ENCODE results near the gene TXNDC2.
A peak's percentile ranks its signal among the peaks of the same experiment; 100 is the strongest.

The TXNDC2 gene

GRCh38 chr18:9914584-9915290 lies 29.0 kb downstream of the TXNDC2 start:
- peak; percentile 46 for DNase-seq

DNA sequence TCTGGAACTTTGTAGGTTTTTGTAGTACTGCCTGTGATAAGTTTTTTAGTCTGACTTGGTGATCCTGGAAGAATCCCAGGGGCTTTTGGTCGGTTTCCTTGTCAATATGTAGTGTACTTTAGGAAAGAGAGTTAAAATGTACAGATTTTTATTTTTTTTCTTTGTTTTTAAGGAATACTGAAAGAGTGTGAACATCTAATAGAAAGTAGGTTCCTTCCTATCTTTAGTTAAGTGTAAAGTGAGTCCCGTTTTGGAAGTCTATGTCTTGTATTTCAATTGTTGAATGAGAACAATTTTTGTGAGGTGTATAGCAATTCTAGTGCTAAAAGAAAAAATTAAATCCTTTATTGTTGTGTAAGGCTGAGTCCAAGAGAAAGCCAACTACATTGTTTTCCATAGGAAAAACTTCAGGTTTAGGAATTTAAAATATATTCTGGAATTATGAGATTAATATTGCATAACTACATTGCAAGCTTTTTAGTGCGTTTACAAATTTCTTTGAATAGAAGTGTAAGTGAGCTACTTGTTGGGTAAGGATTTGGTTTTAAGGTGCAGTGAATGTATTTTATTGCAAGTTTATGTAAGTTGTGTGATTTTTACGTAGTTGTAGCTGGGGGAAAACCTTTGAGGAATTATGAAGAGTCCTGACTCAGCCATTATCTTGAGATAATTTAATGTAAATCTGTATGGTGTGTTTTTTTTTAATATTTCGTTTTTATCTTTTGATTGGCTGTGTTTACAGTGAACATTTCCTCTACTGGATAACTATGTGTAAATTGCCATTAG lies 29.7 kb downstream of the TXNDC2 start:
- no peak for DNase-seq

DNA sequence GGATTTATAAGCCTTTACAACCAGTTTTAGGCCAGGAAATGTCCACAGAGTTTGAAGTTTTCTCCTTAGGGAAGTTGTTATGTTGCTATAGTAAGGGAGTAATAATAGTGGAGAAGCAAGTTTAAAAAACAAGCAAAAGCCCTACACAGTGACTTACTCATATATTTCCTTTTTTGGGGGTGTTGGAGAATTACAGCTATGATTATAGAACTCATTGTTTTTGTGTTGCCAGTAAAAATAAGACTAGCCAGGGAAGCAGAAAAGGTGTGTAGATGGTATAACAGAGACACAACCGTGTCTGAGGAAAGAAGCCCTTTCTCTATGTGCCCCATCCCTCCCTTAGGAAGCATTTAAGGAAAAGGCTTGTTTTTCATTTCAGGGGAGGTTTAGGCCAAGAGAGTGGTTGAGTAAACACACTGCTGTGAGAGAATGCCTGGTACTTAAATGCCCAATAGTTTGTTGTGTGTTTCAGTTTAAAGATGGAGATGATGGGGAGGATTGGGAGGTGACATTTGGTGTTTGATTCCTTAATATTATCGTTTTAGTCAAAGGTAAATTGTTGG lies 30.4 kb downstream of the TXNDC2 start:
- DNase-seq = no peak

GRCh38 chr18:9916808-9917207 lies 31.0 kb downstream of the TXNDC2 start:
- no peak for DNase-seq

DNA sequence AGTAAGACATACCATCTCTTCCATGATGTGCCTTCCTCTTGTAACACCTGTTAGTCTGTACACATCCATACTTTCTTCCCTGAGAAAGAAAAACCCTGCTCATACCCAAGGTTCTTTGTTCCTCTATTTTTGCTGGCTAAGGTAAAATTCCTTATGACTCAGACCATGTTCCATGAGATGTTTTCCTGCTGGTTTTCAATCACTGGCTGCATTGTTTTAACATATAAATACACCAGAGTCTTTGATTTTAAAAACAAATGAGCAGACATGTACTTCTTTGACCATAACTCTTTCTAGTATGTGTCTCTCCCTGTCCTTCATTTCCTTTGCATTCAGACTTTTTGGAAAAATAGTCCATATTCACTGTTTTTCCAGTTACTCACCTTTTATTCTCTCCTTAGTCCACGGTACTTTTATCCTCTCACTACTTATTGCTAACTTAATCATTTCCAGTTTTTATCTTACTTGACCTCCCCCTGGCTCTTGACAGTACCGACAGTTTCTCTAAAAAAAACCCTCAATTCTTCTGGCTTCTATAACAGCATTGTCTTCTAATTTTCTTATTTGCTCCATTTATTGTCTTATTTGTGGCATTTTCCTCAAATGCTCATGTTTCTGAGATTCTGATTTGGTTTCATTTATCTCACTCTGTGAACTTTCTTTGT lies 32.4 kb downstream of the TXNDC2 start:
- DNase-seq = no peak

DNA sequence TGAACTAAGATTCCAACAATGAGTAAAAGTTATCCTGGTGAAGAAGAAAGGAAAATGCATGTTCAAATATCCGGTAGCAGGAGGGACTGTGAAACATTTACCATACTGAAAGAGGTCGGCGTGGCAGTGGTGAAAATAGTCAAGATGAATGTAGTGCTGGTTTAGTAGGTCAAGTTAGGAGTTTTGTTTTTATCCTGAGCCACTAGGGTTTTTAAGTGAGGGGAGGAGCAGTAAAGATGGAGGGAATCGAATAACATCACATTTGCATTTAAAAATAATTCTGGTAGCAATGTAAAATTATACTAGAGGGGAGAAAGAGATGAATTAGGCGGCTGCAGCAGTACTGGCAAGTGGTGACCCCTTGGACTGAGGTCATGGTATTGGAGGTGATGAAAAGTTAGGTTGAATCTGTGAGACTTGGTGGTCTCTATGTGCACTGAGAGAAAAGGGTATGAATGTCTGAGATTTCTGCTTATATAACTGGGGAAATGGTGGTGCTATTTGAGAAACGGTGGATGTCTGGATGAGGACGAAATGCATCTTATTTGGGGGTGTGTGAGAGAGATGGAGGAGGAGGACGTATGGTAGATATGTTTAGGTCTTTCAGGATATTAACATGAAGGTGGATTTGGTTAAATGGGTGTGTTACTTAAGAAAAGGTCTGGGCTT lies 33.9 kb downstream of the TXNDC2 start:
- DNase-seq = no peak

DNA sequence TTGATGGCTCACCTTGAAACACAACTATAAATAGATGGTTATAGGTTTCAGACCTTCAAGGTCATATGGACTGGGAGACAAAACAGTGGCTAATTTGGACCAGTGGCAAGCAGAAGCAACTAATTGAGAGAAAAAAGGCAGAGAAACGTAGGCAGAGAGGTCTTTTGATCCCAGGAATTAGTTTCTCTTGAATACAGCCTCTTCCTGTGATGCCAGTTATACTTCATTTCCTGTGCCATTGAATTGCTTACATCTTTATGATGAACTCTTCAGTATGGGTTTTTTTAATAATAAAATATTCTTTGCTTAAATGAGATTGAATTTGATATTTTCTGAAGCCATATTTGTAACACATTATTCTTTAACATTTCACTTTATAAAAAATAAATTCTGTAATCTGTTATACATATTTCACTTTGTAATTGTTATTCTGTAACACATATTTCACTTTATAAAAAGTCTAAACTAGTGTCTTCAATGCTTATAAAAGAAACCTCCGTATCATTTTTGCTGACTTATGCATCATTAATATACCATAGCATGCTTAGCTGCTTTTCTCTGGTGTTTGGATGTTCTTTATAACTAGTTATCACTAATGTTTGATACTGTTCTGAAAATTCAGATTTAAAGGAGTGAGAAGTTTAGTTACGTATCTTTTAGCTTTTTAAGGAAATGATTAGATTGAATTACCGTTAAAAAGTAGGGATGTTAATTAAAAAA lies 37.0 kb downstream of the TXNDC2 start:
- DNase-seq = no peak

GRCh38 chr18:9924371-9924943 lies 38.7 kb downstream of the TXNDC2 start:
- no peak for DNase-seq

DNA sequence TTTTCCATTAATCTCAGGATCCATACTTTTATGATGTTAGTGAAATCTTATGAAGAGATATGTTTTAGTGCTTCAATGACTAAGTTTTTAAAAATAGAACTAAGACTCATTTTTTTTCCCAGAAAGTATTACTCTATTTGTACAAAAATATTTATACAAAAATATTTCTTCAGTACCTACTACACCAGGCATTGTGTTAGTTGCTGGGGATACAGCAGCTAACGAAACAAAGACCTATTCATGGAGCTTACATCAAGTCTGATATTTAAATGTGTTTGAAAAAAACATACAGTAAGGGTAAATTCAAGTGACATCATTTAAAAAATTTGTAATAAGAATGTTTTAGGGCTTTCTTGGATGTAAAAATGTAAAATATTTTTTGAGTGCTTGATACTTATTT lies 39.6 kb downstream of the TXNDC2 start:
- no peak for DNase-seq

- no peak for DNase-seq
Measured at GRCh38 chr18:9925795-9926194, 40.0 kb downstream of the TXNDC2 start.

- DNase-seq = no peak
Measured at GRCh38 chr18:9926223-9926894, 40.6 kb downstream of the TXNDC2 start.

GRCh38 chr18:9926977-9927376 lies 41.2 kb downstream of the TXNDC2 start:
- DNase-seq = no peak

GRCh38 chr18:9927392-9928063 lies 41.8 kb downstream of the TXNDC2 start:
- DNase-seq = no peak

DNA sequence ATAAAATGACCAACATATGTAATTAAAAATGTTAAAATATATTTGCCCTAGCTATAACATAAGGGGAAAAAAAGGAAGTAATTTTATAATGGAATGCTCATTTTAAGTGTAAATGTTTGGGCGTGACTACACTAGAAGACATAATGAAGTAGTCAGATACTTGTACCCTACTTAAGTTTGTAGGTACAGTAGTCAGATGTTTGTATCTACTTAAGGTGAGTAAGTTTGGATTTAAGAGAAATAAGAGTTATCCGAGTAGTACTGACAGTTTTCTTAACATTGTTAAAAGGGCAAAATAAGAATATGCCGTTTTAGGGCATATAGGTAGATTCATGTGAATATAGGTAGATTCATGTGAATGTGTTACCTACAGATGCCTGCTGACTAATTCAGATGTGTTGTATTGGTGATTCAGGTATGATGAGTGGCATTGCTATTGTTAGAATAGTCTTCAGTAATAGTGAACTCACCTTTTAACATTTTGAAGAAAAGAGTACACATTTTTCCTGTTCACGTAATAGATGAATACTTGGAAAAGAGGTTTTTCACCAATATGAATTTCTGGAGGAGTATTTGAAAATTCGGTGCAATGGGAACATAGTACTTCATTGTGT lies 43.0 kb downstream of the TXNDC2 start:
- DNase-seq = no peak

DNA sequence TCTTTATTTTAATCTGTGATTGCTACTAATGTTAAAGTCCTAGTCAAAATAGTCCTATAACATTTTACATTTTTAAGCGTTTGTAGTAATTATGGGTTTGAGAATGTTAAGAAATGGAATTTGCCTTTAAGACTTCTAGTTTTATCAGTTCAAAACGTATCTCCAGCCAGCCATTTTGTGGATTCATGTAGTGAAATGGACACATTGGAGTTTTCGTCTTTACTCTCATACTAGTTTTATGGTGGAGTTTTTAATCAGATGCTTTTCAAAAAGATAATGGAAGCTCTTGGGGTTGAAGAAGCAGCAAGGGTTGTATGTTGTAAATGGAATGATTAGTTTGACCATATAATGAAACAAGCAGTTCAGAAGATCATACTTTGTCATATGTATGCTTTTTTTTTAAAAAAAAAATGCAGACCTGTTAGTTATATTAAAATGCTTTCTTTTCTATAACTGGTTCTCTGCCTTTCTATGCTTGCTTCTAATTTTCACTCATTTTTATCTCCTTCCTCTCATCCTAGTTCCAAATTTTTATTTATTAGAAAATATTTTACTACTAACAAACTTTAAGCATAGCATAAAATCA lies 44.6 kb downstream of the TXNDC2 start:
- DNase-seq = no peak

DNA sequence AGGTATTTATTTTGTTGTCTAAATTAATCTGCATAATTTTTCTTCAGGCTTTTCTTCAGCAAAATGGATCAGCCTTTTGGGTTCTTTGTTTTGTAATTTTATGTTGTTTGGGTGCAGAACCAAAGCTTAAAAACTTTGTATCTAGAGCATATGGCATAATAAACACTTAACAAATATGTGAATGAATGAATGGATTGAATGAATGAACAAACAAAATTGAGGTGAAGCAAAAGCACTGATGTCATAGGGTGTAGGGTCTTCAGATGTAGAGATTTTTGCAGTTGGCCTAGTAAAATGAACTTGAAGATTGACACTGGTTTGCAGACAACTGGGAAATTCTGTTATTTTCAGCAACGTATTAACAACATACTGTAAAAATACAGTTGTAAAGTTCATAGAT lies 45.4 kb downstream of the TXNDC2 start:
- DNase-seq = no peak

DNA sequence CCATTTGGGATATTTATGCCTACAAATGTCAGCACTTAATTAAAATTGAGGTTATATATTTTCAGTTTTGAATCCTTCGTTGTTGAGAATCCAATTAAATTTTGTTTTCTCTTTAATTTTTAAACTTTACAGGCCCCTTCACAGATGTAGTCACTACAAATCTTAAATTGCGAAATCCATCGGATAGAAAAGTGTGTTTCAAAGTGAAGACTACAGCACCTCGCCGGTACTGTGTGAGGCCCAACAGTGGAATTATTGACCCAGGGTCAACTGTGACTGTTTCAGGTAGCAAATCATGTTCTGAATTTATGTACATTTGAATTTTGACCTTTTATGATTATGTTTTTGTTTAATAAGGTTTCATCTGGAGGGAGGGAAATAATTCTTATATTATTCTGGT lies 45.9 kb downstream of the TXNDC2 start:
- no peak for DNase-seq

- DNase-seq = no peak
Measured at GRCh38 chr18:9933865-9934264, 48.1 kb downstream of the TXNDC2 start.

DNA sequence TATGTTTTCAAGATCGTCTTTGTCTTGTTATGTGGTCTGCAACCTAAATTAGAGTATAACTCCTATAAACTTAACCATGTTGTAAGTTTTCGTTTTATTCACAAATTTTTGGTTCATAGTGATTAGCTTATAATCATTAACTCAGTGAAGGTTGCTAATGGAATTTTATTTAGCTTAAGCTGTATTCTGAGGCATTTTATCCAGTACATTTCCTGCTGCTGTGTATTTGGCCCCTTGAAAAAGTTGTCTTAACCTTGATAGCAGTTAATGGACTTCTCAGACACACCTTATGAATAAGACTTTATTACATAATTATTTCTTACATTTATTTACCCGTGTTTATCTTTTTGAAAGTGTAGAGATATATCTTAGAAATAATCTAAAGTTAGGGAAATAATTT lies 48.5 kb downstream of the TXNDC2 start:
- no peak for DNase-seq
